Endometrial microvascular endothelial cells (primary cell): ENCODE measurements around the gene SLC38A6. TPM values are rescaled to one million over a fixed set of nuclear protein-coding genes. Genes with fewer than 3 reads are reported as not detected.
"Not testable (repeated sequence)": the region's sequence is repeated elsewhere in the genome, so short reads cannot be mapped to it uniquely, and the experiment has no call there.

Experiments used
- in situ Hi-C: cut with HindIII; loops from 2 replicates; pipeline ENCODE4 v1.10.0; 2017; ENCODE audit warnings: low sequenced_read_pairs, low pct_unique_long_range_greater_than_20kb; ENCODE audit errors: inconsistent ontology term
- total RNA-seq: library from RNA; depleted of rRNA; stranded (reverse); fragments of >200 nt; gene quantifications from one replicate; pipeline ENCODE4 v1.2.3, GENCODE V29; 2015; ENCODE audit errors: inconsistent ontology term

Gene SLC38A6
- total RNA-seq, 1 donor from 2014 or later = 22.9 TPM

GRCh38 chr14:61037215-61037614 is 56.2 kb downstream of the SLC38A6 start:
- in situ Hi-C loops = loop anchor here (25.0 kb wide), 1 partner anchor 400 kb away; the partner anchor contains the start of gene SIX1

- in situ Hi-C loops = loop anchor here (25.0 kb wide), 1 partner anchor 404 kb away; the partner anchor contains the start of gene SIX1
Measured at GRCh38 chr14:61041704-61042103, 60.7 kb downstream of the SLC38A6 start.

DNA sequence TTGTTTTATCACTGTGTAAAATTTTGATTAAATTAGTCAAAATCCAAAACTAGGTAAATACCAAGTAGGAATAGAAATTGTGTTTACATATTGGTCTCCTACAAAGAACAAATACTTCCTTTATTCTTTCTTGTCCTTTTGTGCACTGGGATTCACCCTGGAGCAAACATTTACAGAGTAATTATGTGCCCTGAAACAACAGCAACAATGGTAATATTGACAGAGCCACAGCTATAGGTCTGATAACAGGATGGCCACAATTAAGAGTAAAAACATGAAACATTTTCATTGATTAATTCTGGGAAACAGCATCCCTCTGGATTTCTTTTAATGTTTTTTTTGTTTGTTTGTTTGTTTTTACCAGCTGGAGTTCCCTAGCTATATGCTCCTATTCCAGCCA is 61.2 kb downstream of the SLC38A6 start:
- in situ Hi-C loops = loop anchor here (25.0 kb wide), 1 partner anchor 405 kb away; the partner anchor contains the start of gene SIX1

DNA sequence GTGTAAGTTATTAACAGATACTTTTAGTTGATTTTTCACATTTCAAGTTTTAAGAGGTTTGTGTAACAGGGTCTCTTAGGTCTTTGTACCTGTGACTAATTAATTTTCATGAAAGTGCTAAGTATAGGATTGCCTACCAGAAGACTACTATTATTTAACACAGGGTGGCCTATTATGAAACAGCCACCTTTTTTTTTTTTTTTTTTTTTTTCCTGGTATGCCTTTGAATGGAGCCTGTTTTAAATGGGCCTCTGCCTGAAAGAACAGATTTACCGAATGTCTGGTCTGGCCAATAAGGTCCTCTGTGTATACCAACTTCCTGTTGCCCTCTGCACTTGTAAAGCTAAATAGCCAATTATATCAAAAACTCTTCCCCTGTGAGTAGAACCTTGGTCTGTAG is 62.5 kb downstream of the SLC38A6 start:
- in situ Hi-C loops = loop anchor here (25.0 kb wide), 1 partner anchor 406 kb away; the partner anchor contains the start of gene SIX1

GRCh38 chr14:61047021-61047420 is 66.0 kb downstream of the SLC38A6 start:
- in situ Hi-C loops = loop anchor here (25.0 kb wide), 1 partner anchor 410 kb away; the partner anchor contains the start of gene SIX1

GRCh38 chr14:61048640-61049039 is 67.6 kb downstream of the SLC38A6 start:
- in situ Hi-C loops = loop anchor here (25.0 kb wide), 1 partner anchor 411 kb away; the partner anchor contains the start of gene SIX1

GRCh38 chr14:61050417-61050816 is 69.4 kb downstream of the SLC38A6 start:
- in situ Hi-C loops = no loop called here

- in situ Hi-C loops = no loop called here
Measured at GRCh38 chr14:61051051-61051450, 70.0 kb downstream of the SLC38A6 start.

- in situ Hi-C loops = no loop called here
Measured at GRCh38 chr14:61051621-61052020, 70.6 kb downstream of the SLC38A6 start.

DNA sequence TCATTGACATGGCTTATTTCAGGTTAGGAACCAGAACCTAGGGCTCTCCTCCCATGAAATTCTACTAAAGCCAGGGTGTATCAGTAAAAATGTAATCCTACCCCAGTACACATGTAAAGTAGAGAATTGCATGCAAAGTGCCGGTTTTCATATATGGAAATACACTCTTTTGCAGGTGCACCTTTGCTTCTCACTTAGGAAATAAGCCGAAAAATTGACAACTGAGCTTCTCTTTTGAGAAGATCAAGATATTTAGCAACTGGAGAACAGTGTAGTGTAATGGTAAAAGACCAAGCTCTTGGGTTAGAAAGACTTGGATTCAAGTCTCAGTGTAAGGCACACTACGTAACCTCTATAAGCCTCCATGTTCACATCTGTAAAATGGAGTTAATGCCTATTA is 82.4 kb downstream of the SLC38A6 start:
- in situ Hi-C loops = no loop called here

DNA sequence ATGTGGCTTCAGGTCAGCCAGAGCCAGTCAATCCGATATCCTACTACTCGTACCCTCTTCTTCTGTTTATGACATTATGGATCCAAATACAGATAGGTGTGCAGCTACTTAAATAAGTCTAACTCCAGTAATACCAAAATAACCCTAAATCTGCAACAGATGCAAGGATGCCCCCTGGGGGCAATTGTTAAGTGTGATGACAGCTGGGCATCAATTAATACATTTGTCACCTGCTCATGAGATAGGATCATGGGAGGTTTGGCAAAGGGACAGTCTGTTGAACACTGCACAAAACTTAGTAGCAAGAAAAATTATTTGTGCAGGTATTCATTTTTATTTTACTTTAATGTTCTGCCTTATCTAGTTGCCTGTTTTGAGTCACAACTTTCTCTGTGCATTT is 83.2 kb downstream of the SLC38A6 start:
- in situ Hi-C loops = no loop called here

DNA sequence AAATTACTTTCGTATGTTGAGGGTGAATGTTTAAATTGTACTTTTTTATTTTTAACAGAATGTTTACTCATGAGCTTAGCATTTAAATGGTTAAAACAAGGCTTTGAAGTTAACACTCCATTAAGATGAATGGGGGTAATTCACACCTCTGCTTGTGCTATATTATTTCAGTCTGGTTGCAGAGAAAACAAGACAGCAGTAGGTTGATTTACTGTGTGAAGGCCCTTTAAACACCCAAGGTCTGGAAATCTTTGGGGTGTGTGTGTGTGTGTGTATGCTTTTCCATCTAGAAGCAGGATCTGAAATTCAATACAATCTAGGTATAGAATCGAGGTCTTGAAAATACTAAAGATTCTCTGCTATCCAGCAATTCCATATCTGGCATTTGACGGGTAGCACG is 83.8 kb downstream of the SLC38A6 start:
- in situ Hi-C loops = no loop called here

DNA sequence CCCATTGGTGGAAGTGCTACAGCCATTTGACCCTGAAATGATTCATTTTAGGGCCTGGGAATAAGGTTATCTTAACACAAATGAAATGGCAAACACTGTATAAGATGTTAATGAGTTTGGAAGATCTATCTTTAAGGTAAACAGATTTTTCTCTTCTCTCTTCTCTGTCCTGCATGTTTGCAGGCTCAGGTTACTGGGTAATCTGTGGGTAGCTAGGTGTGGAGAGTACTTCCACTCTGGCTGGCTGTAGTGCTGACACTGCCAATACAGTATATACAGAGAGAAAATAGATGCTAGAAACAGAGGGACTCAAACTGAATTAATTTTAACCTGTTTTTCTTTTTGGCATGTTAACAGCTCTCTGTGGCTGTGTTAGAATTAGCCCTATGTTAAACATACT is 84.6 kb downstream of the SLC38A6 start:
- in situ Hi-C loops = no loop called here

GRCh38 chr14:61072442-61072841 is 91.4 kb downstream of the SLC38A6 start:
- in situ Hi-C loops = not testable (repeated sequence)

DNA sequence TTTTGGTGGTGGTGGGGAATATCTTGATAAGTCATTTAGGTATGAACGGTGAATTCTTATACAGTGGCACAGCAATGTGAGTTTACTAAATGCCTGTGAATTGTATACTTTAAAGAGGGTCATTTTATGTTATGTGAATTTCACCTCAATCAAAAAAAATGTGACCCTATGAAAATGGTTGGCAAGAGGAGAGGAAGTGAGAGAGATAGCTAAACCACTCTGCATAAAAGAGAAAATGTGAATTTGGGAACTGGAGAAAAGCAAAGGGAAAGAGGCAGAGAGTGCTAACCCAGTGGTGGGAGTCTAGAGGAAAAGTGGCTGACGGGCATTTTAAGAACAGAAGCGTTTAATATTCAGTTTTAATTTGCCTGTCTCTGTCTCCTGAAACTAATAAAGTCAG is 93.8 kb downstream of the SLC38A6 start:
- in situ Hi-C loops = no loop called here

DNA sequence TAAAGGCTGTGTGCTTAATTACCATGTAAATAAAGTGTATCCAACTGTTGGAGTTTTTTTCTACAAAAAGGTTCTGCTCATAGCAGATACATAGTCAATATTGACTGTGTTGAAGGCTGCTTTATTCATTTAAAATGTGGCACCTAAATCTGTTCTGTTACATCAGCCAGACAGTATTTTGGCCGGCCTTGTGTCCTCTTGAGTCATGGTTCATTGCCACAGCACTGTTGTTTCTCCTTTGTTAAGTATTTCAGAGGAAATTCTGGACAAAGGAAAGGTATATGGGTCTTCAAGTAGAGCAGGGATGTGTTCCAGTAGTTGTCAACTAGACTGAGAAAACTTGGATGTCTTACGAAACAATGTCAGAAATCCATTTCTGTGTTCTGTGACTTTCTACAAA is 95.5 kb downstream of the SLC38A6 start:
- in situ Hi-C loops = no loop called here

DNA sequence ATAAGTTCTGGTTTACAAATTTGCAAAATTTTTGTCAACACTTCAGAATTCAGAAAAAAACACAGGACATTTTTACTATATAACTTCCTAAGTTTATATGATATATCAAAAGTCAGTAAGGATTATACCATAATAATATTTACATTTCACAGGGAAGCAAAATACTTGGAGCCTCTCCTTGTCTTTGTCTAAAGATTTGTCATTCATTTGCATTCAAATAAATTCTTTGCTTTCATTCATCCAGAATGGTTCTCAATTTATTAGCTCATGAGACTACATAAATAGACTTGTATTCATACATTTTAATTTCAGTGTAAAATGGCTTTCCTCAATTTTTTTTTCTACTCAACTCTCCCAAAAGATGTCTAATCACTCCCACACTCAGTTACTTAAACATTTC is 96.4 kb downstream of the SLC38A6 start:
- in situ Hi-C loops = no loop called here

DNA sequence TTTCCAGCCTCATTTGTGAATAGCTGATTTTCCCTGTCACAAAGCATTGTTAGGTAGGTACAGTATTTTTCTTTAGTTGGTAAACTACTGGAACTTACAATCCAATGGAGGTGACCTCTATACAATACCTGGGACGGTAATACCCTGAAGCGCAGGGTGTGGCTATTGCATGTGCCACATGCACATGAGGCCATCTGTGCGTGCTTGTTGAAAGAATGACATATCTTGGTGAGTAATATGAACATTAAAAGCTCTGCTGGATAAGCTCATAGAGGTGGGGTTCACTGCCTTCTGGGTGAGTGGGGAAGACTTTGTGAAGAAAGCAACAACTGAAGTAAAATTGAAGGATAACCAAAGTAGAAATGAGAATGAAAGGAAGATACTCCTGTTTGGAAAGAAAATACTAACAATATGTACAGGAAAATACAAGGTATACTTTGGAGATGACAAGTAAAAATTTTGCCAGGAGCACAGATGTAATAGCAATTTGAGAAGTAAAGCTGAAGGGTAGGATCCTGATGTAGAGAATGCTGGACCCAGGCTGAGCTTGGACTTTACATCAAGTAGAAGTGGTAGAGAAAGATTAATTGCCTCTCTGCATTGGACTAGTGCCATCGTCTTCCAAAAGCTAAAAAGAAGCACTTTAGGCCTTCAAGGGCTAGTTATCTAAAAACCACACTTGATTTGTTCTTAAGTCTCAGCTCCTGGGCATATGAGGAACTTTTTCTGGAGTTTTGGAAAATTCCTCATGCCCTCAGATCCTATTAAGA is 97.1 kb downstream of the SLC38A6 start:
- in situ Hi-C loops = no loop called here

- in situ Hi-C loops = no loop called here
Measured at GRCh38 chr14:61080591-61081010, 99.6 kb downstream of the SLC38A6 start.

DNA sequence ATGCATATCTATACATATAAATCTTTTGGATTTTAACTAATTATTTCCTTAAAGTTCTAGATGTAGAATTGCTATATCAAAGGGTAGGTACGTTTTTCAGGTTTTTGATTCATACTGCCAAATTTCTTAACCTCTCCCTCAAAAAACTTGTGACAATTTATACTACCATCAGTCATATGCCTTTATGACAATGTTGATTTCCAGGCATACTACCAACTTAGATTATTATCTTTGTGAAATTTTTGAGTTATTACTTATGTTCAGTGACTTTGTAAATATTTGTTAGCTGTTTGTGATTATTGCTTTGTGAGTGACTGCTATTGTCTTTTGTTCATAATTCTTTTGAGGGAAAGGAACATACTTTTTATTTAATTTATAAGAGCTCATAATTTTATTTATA is 107.0 kb downstream of the SLC38A6 start:
- in situ Hi-C loops = no loop called here
